ENCODE data around the gene ACOT13.

DNA sequence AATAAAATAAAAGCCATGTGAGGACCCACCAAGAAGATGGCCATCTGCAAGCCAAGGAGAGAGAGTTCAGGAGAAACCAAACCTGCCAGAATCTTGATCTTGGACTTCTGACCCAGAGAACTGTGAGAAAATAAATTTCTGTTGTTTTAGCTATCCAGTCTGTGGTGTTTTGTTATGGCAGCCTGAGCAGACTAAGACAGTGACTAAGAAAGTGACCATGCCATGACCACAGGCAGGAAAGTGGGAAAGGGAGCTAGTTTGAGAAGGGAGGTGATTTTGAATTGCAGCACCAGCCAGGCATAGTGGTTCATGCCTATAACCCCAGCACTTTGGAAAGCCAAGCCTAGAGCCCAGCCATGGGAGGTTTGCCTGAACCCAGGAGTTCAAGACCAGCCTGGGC is 74.0 kb downstream of the ACOT13 start:
- TF ChIP-seq, protein P1, sequence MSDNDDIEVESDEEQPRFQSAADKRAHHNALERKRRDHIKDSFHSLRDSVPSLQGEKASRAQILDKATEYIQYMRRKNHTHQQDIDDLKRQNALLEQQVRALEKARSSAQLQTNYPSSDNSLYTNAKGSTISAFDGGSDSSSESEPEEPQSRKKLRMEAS (IDR thresholded peaks at IDR 0.05; ENCODE audit: low read depth, low read length): no peak
- no peak for TF ChIP-seq POLR2A (IDR thresholded peaks at IDR 0.05; ENCODE audit: extremely low read depth, insufficient read length)
- TF ChIP-seq, protein P2, sequence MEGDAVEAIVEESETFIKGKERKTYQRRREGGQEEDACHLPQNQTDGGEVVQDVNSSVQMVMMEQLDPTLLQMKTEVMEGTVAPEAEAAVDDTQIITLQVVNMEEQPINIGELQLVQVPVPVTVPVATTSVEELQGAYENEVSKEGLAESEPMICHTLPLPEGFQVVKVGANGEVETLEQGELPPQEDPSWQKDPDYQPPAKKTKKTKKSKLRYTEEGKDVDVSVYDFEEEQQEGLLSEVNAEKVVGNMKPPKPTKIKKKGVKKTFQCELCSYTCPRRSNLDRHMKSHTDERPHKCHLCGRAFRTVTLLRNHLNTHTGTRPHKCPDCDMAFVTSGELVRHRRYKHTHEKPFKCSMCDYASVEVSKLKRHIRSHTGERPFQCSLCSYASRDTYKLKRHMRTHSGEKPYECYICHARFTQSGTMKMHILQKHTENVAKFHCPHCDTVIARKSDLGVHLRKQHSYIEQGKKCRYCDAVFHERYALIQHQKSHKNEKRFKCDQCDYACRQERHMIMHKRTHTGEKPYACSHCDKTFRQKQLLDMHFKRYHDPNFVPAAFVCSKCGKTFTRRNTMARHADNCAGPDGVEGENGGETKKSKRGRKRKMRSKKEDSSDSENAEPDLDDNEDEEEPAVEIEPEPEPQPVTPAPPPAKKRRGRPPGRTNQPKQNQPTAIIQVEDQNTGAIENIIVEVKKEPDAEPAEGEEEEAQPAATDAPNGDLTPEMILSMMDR (IDR thresholded peaks at IDR 0.05; ENCODE audit: low read depth, low read length): no peak

Data from NB4 (cell line).